Gastroesophageal sphincter (tissue), 4 donors: ENCODE data around the gene OCIAD1. TPM values are rescaled to one million over a fixed set of nuclear protein-coding genes. Genes with fewer than 3 reads are reported as not detected.

ENCODE experiments used
- ATAC-seq: fragments of 150-250 bp; one replicate; pipeline ENCODE4 v1.9.1; 2016; ENCODE audit warnings: mild to moderate bottlenecking, moderate library complexity
- H3K27ac ChIP-seq, 4 donors: fragments of 200-600 bp; sonication (generic) in 3 of 4; 1 replicate in 3 of 4; 2 replicates in 1 of 4; pipeline ENCODE4 v1.5.1; 2016 to 2019
- H3K27me3 ChIP-seq: fragments of 200-600 bp; sonication (generic); one replicate; pipeline ENCODE4 v1.5.1; 2019
- H3K36me3 ChIP-seq, 2 donors: fragments of 200-600 bp; sonication (generic); one replicate each; pipeline ENCODE4 v1.5.1; 2019; ENCODE audit warnings: control low read depth in 1 of 2
- H3K4me1 ChIP-seq, 3 donors: fragments of 200-600 bp; sonication (generic); 1 replicate in 2 of 3; 2 replicates in 1 of 3; pipeline ENCODE4 v1.5.1; 2016 to 2019; ENCODE audit warnings: control low read depth in 2 of 3
- H3K4me3 ChIP-seq, 2 donors: fragments of 200-600 bp; sonication (generic); one replicate each; pipeline ENCODE4 v1.5.1; 2019; ENCODE audit warnings: mild to moderate bottlenecking in 1 of 2, moderate library complexity in 1 of 2
- H3K9me3 ChIP-seq, 3 donors: fragments of 200-600 bp; sonication (generic); one replicate each; pipeline ENCODE4 v1.5.1; 2017 to 2019; ENCODE audit warnings: control low read depth in 2 of 3
- CTCF ChIP-seq, 4 experiments: fragments of 200-600 bp in 2 of 4; fragments of 450-650 bp in 2 of 4; sonication (generic) in 1 of 4; IDR thresholded peaks; one replicate each; pipeline ENCODE4 v1.5.1; 2017 to 2019; ENCODE audit warnings: antibody characterized with exemption in 4 of 4, mild to moderate bottlenecking in 2 of 4, moderate library complexity in 2 of 4
- EP300 ChIP-seq: sonication (generic); formaldehyde crosslinking; IDR thresholded peaks from one replicate; pipeline ENCODE4 v1.6.1; 2017; ENCODE audit warnings: antibody characterized with exemption, mild to moderate bottlenecking
- POLR2A ChIP-seq, 2 donors: fragments of 450-650 bp; IDR thresholded peaks; one replicate each; pipeline ENCODE4 v1.6.1; 2017; ENCODE audit warnings: antibody characterized with exemption in 2 of 2, mild to moderate bottlenecking in 2 of 2, moderate library complexity in 1 of 2
- POLR2AphosphoS5 ChIP-seq: sonication (generic); formaldehyde crosslinking; IDR thresholded peaks from one replicate; pipeline ENCODE4 v1.6.1; 2017; ENCODE audit warnings: antibody characterized with exemption
- WGBS, 2 donors: methylation state at CpG; one replicate each; pipeline ENCODE4 v1.1.5; 2018; ENCODE audit warnings: low coverage in 1 of 2; 5-methylcytosine and 5-hydroxymethylcytosine counted together
- total RNA-seq, 4 donors: library from RNA; depleted of rRNA; stranded (reverse); fragments of >200 nt; gene quantifications; one replicate each; pipeline ENCODE4 v1.1.0, GENCODE V29; 2016

OCIAD1 gene
- total RNA-seq, 4 donors from 2014 or later, result 97.3 to 134 (median 116) TPM

- no peak overlapping the region for H3K27ac ChIP-seq
- no peaks in the 10 kb centered on the region for H3K27me3 ChIP-seq
- peaks cover 0 to 49% of the 10 kb centered on the region in 2 donors for H3K36me3 ChIP-seq
- H3K9me3 ChIP-seq, result no peaks in the 10 kb centered on the region
- no peak for TF ChIP-seq POLR2AphosphoS5
- TF ChIP-seq POLR2A (IDR thresholded peaks at IDR 0.05), result no peak
- TF ChIP-seq CTCF (IDR thresholded peaks at IDR 0.05), result no peak
- TF ChIP-seq EP300, result no peak
- no peak for ATAC-seq
- no peak overlapping the region for H3K4me3 ChIP-seq
- 69 to 90% methylated on average over 3 of the region's 3 CpGs for WGBS, 2 donors
- H3K4me1 ChIP-seq, result no peaks in the 10 kb centered on the region
These were observed 66.0 kb downstream of the OCIAD1 start for GRCh38 chr4:48896845-48897244.

GRCh38 chr4:48898733-48899431 is 68.0 kb downstream of the OCIAD1 start:
- TF ChIP-seq CTCF (IDR thresholded peaks at IDR 0.05) (no peak), POLR2A (IDR thresholded peaks at IDR 0.05) (no peak), EP300 (no peak), POLR2AphosphoS5 (no peak)
- H3K4me3 ChIP-seq, result no peak overlapping the region
- peaks cover 0 to 42% of the 10 kb centered on the region in 2 donors for H3K36me3 ChIP-seq
- H3K27me3 ChIP-seq, result no peaks in the 10 kb centered on the region
- no peaks in the 10 kb centered on the region for H3K9me3 ChIP-seq
- ATAC-seq, result no peak
- WGBS, 2 donors, result 50 to 63% methylated on average over 5 of the region's 5 CpGs
- no peak overlapping the region for H3K27ac ChIP-seq
- no peaks in the 10 kb centered on the region for H3K4me1 ChIP-seq

GRCh38 chr4:48899432-48899749 is 68.5 kb downstream of the OCIAD1 start:
- no peak for TF ChIP-seq POLR2A (IDR thresholded peaks at IDR 0.05)
- TF ChIP-seq POLR2AphosphoS5, result no peak
- TF ChIP-seq EP300, result no peak
- TF ChIP-seq CTCF (IDR thresholded peaks at IDR 0.05), result no peak
- H3K9me3 ChIP-seq, result no peaks in the 10 kb centered on the region
- H3K27me3 ChIP-seq, result no peaks in the 10 kb centered on the region
- H3K27ac ChIP-seq, result no peak overlapping the region
- H3K36me3 ChIP-seq, result peaks cover 0 to 39% of the 10 kb centered on the region in 2 donors
- no peak for ATAC-seq
- WGBS, 2 donors, result 44 to 75% methylated on average over 1 of the region's 1 CpG
- no peaks in the 10 kb centered on the region for H3K4me1 ChIP-seq
- H3K4me3 ChIP-seq, result no peak overlapping the region

- H3K27me3 ChIP-seq, result no peaks in the 10 kb centered on the region
- H3K36me3 ChIP-seq, result peaks cover 0 to 39% of the 10 kb centered on the region in 2 donors
- no peak for ATAC-seq
- H3K27ac ChIP-seq, result no peak overlapping the region
- no peaks in the 10 kb centered on the region for H3K9me3 ChIP-seq
- H3K4me3 ChIP-seq, result no peak overlapping the region
- no peaks in the 10 kb centered on the region for H3K4me1 ChIP-seq
- no peak for TF ChIP-seq POLR2A (IDR thresholded peaks at IDR 0.05)
- TF ChIP-seq EP300, result no peak
- TF ChIP-seq CTCF (IDR thresholded peaks at IDR 0.05), result no peak
- TF ChIP-seq POLR2AphosphoS5, result no peak
- 84 to 100% methylated on average over 1 to 4 of the region's 4 CpGs for WGBS, 2 donors
These were observed 69.1 kb downstream of the OCIAD1 start for GRCh38 chr4:48899950-48900349.

- Histone ChIP-seq H3K9me3 (no peaks in the 10 kb centered on the region), H3K27ac (no peak overlapping the region), H3K4me3 (no peak overlapping the region), H3K27me3 (peaks cover 4% of the 10 kb centered on the region), H3K36me3 (peaks cover 0 to 31% of the 10 kb centered on the region in 2 donors), H3K4me1 (peaks cover 0 to 8% (median 4%) of the 10 kb centered on the region in 3 donors)
- 92 to 99% methylated on average over 4 of the region's 4 CpGs for WGBS, 2 donors
- no peak for ATAC-seq
- TF ChIP-seq POLR2A (IDR thresholded peaks at IDR 0.05) (no peak), EP300 (no peak), POLR2AphosphoS5 (no peak), CTCF (IDR thresholded peaks at IDR 0.05) (no peak)
These were observed 70.3 kb downstream of the OCIAD1 start for GRCh38 chr4:48901196-48901595.
